Neuronal stem cell (in vitro differentiated cells): ENCODE data around the gene SPRING1.

Experiments used
- DNase-seq: peaks from one replicate; pipeline ENCODE4 v3.0.0-alpha.2; 2013; ENCODE audit warnings: low spot score
- H2AFZ ChIP-seq: one replicate; pipeline ENCODE4 v1.6.1; 2013; ENCODE audit warnings: mild to moderate bottlenecking, low read length, inconsistent platforms
- H2AK5ac ChIP-seq: 2 replicates; pipeline ENCODE4 v1.6.1; 2013; ENCODE audit warnings: low read depth, mild to moderate bottlenecking, inconsistent platforms, low read length, moderate library complexity, mixed read lengths
- H2BK120ac ChIP-seq: 2 replicates; pipeline ENCODE4 v1.6.1; 2013; ENCODE audit warnings: low read depth, mild to moderate bottlenecking, inconsistent platforms, low read length, moderate library complexity, mixed read lengths
- H2BK12ac ChIP-seq: one replicate; pipeline ENCODE4 v1.6.1; 2013; ENCODE audit warnings: low read length, inconsistent platforms
- H2BK15ac ChIP-seq: 2 replicates; pipeline ENCODE4 v1.6.1; 2013; ENCODE audit warnings: mild to moderate bottlenecking, low read length, inconsistent platforms, mixed read lengths
- H2BK5ac ChIP-seq: one replicate; pipeline ENCODE4 v1.6.1; 2013; ENCODE audit warnings: inconsistent platforms, mild to moderate bottlenecking, low read length, moderate library complexity
- H3K14ac ChIP-seq: one replicate; pipeline ENCODE4 v1.6.1; 2013; ENCODE audit warnings: low read length, inconsistent platforms
- H3K18ac ChIP-seq: 2 replicates; pipeline ENCODE4 v1.6.1; 2013; ENCODE audit warnings: low read length, inconsistent platforms
- H3K23ac ChIP-seq: 2 replicates; pipeline ENCODE4 v1.6.1; 2013; ENCODE audit warnings: low read depth, mild to moderate bottlenecking, mixed read lengths, low read length, inconsistent platforms; ENCODE audit not compliant: poor library complexity
- H3K27ac ChIP-seq: replicated peaks from 3 replicates; pipeline ENCODE4 v1.5.1; 2013; ENCODE audit warnings: low read length, inconsistent platforms
- H3K27me3 ChIP-seq, 3 experiments: 2 replicates each; pipeline ENCODE4 v1.6.1; 2013; ENCODE audit warnings: low read length in 3 of 3, mild to moderate bottlenecking in 2 of 3, inconsistent platforms in 1 of 3, low read depth in 1 of 3, mixed read lengths in 1 of 3, moderate library complexity in 1 of 3; ENCODE audit not compliant: control insufficient read depth in 3 of 3, insufficient read depth in 3 of 3
- H3K36me3 ChIP-seq, 2 donors: replicated peaks in 1 of 2; 2 replicates each; pipeline ENCODE4 v1.6.1; 2013; ENCODE audit warnings: low read length in 2 of 2; ENCODE audit not compliant: control insufficient read depth in 2 of 2, insufficient read depth in 2 of 2
- H3K4ac ChIP-seq: 2 replicates; pipeline ENCODE4 v1.6.1; 2013; ENCODE audit warnings: inconsistent platforms, mild to moderate bottlenecking, low read length, moderate library complexity
- H3K4me1 ChIP-seq, 2 donors: 1 replicate in 1 of 2; 2 replicates in 1 of 2; pipeline ENCODE4 v1.6.1; 2013; ENCODE audit warnings: low read length in 2 of 2, low read depth in 1 of 2; ENCODE audit not compliant: control insufficient read depth in 2 of 2, insufficient read depth in 1 of 2
- H3K4me2 ChIP-seq: one replicate; pipeline ENCODE4 v1.6.1; 2013; ENCODE audit warnings: mild to moderate bottlenecking, low read length, inconsistent platforms; ENCODE audit not compliant: insufficient read depth, poor library complexity, severe bottlenecking
- H3K4me3 ChIP-seq, 2 donors: 2 replicates each; pipeline ENCODE4 v1.5.1; 2013; ENCODE audit warnings: low read length in 2 of 2, mild to moderate bottlenecking in 2 of 2, inconsistent platforms in 1 of 2, moderate library complexity in 1 of 2
- H3K79me1 ChIP-seq: one replicate; pipeline ENCODE4 v1.6.1; 2013; ENCODE audit warnings: low read depth, mild to moderate bottlenecking, inconsistent platforms, low read length, moderate library complexity
- H3K9ac ChIP-seq: one replicate; pipeline ENCODE4 v1.6.1; 2013; ENCODE audit warnings: mild to moderate bottlenecking, low read depth, low read length, inconsistent platforms; ENCODE audit not compliant: poor library complexity
- H3K9me3 ChIP-seq, 2 donors: replicated peaks in 1 of 2; 2 replicates each; pipeline versions ENCODE3 to v1.6.1; 2013; ENCODE audit warnings: low read length in 2 of 2, mild to moderate bottlenecking in 2 of 2, inconsistent platforms in 1 of 2, low read depth in 1 of 2, mixed read lengths in 1 of 2, moderate library complexity in 1 of 2; ENCODE audit not compliant: control insufficient read depth in 2 of 2, insufficient read depth in 1 of 2
- H4K8ac ChIP-seq: one replicate; pipeline ENCODE4 v1.6.1; 2013; ENCODE audit warnings: low read depth, mild to moderate bottlenecking, inconsistent platforms, low read length, moderate library complexity
- H4K91ac ChIP-seq: one replicate; pipeline ENCODE4 v1.6.1; 2013; ENCODE audit warnings: low read length, low read depth, mild to moderate bottlenecking, inconsistent platforms; ENCODE audit not compliant: poor library complexity
- WGBS, 2 donors: extraction: QIAGEN DNeasy Blood & Tissue Kit; methylation state at CpG; one replicate each; pipeline ENCODE4 v1.1.7; 2013; ENCODE audit warnings: missing lambda C conversion rate in 2 of 2, mixed read lengths in 1 of 2; ENCODE audit not compliant: insufficient read length in 2 of 2, insufficient replicate concordance in 1 of 2; ENCODE audit errors: extremely low coverage in 2 of 2; 5-methylcytosine and 5-hydroxymethylcytosine counted together

Gene SPRING1

GRCh38 chr12:116700066-116700465 lies 37.8 kb downstream of the SPRING1 start:
- H3K4me1 ChIP-seq = no peaks in the 10 kb centered on the region
- peak overlapping the region; percentile 67 for H3K23ac ChIP-seq
- H3K4ac ChIP-seq = no peak overlapping the region
- no peak overlapping the region for H3K4me3 ChIP-seq
- H2AFZ ChIP-seq = no peak overlapping the region
- H4K8ac ChIP-seq = no peak overlapping the region
- no peak overlapping the region for H3K27ac ChIP-seq
- peaks cover 0 to 41% (median 0%) of the 10 kb centered on the region in 3 experiments for H3K27me3 ChIP-seq
- H3K36me3 ChIP-seq = no peaks in the 10 kb centered on the region
- no peak overlapping the region for H2AK5ac ChIP-seq
- H2BK15ac ChIP-seq = no peak overlapping the region
- H3K14ac ChIP-seq = no peak overlapping the region
- H3K79me1 ChIP-seq = no peaks in the 10 kb centered on the region
- no peak overlapping the region for H3K4me2 ChIP-seq
- H3K18ac ChIP-seq = no peak overlapping the region
- H3K9me3 ChIP-seq = peaks cover 1 to 3% of the 10 kb centered on the region in 2 donors
- H2BK5ac ChIP-seq = no peak overlapping the region
- H2BK12ac ChIP-seq = no peak overlapping the region
- DNase-seq = no peak
- no peak overlapping the region for H3K9ac ChIP-seq
- H2BK120ac ChIP-seq = no peak overlapping the region
- no CpG with 5 or more reads among the region's 6 CpGs for whole genome bisulfite sequencing, 2 donors
- no peak overlapping the region for H4K91ac ChIP-seq

GRCh38 chr12:116698554-116699075 lies 39.3 kb downstream of the SPRING1 start:
- no peak overlapping the region for H2BK12ac ChIP-seq
- H2BK15ac ChIP-seq = no peak overlapping the region
- H2AK5ac ChIP-seq = no peak overlapping the region
- H3K18ac ChIP-seq = no peak overlapping the region
- H3K4me3 ChIP-seq = no peak overlapping the region
- H3K79me1 ChIP-seq = no peaks in the 10 kb centered on the region
- no peaks in the 10 kb centered on the region for H3K36me3 ChIP-seq
- no peak overlapping the region for H3K4me2 ChIP-seq
- H3K4me1 ChIP-seq = peaks cover 2 to 5% of the 10 kb centered on the region in 2 donors
- no peak for DNase-seq
- H3K23ac ChIP-seq = no peak overlapping the region
- no peak overlapping the region for H2AFZ ChIP-seq
- H2BK5ac ChIP-seq = no peak overlapping the region
- H3K9me3 ChIP-seq = peaks cover 4% of the 10 kb centered on the region in 2 donors
- no peak overlapping the region for H4K8ac ChIP-seq
- no CpG with 5 or more reads among the region's 2 CpGs for whole genome bisulfite sequencing, 2 donors
- H3K27ac ChIP-seq = no peak overlapping the region
- no peak overlapping the region for H3K14ac ChIP-seq
- no peak overlapping the region for H4K91ac ChIP-seq
- no peak overlapping the region for H3K9ac ChIP-seq
- H3K4ac ChIP-seq = no peak overlapping the region
- peaks cover 0 to 55% (median 8%) of the 10 kb centered on the region in 3 experiments for H3K27me3 ChIP-seq
- H2BK120ac ChIP-seq = no peak overlapping the region

DNA sequence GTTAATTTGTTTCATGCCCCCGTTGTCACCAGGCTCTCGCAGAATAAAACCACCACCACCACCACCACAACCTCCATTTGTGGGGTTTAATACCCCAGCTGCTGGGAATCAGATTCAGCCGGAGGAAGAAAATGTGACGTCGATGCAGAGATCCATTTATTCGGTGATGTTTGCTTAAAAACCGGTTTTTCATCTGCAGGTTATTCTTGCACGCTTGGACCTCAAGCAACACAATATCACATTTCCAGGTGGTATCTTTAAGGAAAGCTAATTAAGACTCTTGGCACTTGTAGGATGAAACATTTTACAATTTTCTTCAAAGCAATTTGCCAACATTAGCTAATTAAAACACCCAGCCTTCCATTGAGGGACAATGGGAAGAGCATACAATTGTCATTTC lies 39.8 kb downstream of the SPRING1 start:
- Histone ChIP-seq H2BK12ac (no peak overlapping the region), H3K4ac (no peak overlapping the region), H2BK15ac (no peak overlapping the region), H2BK120ac (no peak overlapping the region), H4K8ac (no peak overlapping the region), H2BK5ac (no peak overlapping the region), H4K91ac (no peak overlapping the region), H3K4me3 (no peak overlapping the region), H3K27me3 (peaks cover 0 to 60% (median 11%) of the 10 kb centered on the region in 3 experiments), H2AK5ac (no peak overlapping the region), H3K18ac (no peak overlapping the region), H3K14ac (no peak overlapping the region), H3K36me3 (no peaks in the 10 kb centered on the region), H3K9me3 (peaks cover 4% of the 10 kb centered on the region in 2 donors), H3K9ac (no peak overlapping the region), H3K27ac (no peak overlapping the region), H3K23ac (no peak overlapping the region), H3K4me1 (peaks cover 6 to 10% of the 10 kb centered on the region in 2 donors), H3K79me1 (no peaks in the 10 kb centered on the region), H3K4me2 (no peak overlapping the region), H2AFZ (no peak overlapping the region)
- no CpG with 5 or more reads among the region's 8 CpGs for WGBS, 2 donors
- DNase-seq = no peak

GRCh38 chr12:116697716-116698115 lies 40.2 kb downstream of the SPRING1 start:
- Histone ChIP-seq H2AK5ac (no peak overlapping the region), H2BK5ac (no peak overlapping the region), H3K4me1 (peaks cover 6 to 10% of the 10 kb centered on the region in 2 donors), H3K14ac (no peak overlapping the region), H4K91ac (no peak overlapping the region), H3K27me3 (peaks cover 0 to 64% (median 12%) of the 10 kb centered on the region in 3 experiments), H3K4me2 (no peak overlapping the region), H3K79me1 (no peaks in the 10 kb centered on the region), H3K4me3 (no peak overlapping the region), H3K23ac (no peak overlapping the region), H3K36me3 (no peaks in the 10 kb centered on the region), H2AFZ (no peak overlapping the region), H2BK15ac (no peak overlapping the region), H3K18ac (no peak overlapping the region), H3K4ac (no peak overlapping the region), H2BK12ac (no peak overlapping the region), H2BK120ac (no peak overlapping the region), H3K9ac (no peak overlapping the region), H3K9me3 (peaks cover 4% of the 10 kb centered on the region in 2 donors), H3K27ac (no peak overlapping the region), H4K8ac (no peak overlapping the region)
- no CpG with 5 or more reads among the region's 11 CpGs for WGBS, 2 donors
- no peak for DNase-seq
